PC-9 (cell line): ENCODE data around the gene IL11.

Source experiments
- EZH2 ChIP-seq: fragments of 200-600 bp; sonication (generic); IDR thresholded peaks from 2 replicates; pipeline ENCODE4 v1.8.0; 2017; ENCODE audit warnings: antibody characterized with exemption, low read depth
- TF ChIP-seq, protein P1 (sequence below): fragments of 200-600 bp; sonication (generic); conservative IDR thresholded peaks from 2 replicates; pipeline ENCODE4 v1.6.1; 2017; ENCODE audit warnings: mixed run types, antibody characterized with exemption, mild to moderate bottlenecking, moderate library complexity

DNA sequence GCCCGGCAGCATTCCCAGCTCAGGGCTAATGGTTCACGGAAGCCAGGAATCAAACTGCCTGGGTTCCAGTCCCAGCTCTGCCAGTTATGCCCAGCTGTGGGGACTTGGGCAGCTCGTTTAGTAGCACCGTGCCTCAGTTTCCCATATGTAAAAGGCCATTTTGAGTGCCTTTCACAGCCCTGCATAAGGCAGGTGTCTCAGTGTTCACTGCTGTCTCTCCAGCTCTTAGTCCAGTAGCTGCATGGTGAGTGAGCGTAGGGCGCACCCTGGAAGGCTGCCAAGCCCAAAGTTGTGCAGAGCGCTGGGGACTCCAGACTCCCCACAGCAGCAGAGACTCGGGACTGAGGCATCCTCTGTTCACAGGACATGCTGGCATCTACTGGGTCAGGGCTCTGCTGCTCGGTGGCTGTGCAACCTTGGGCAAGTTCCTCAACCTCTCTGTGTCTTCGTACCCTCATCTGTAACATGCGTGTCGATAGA lies 21.0 kb upstream of the IL11 start:
- TF ChIP-seq, protein P1, sequence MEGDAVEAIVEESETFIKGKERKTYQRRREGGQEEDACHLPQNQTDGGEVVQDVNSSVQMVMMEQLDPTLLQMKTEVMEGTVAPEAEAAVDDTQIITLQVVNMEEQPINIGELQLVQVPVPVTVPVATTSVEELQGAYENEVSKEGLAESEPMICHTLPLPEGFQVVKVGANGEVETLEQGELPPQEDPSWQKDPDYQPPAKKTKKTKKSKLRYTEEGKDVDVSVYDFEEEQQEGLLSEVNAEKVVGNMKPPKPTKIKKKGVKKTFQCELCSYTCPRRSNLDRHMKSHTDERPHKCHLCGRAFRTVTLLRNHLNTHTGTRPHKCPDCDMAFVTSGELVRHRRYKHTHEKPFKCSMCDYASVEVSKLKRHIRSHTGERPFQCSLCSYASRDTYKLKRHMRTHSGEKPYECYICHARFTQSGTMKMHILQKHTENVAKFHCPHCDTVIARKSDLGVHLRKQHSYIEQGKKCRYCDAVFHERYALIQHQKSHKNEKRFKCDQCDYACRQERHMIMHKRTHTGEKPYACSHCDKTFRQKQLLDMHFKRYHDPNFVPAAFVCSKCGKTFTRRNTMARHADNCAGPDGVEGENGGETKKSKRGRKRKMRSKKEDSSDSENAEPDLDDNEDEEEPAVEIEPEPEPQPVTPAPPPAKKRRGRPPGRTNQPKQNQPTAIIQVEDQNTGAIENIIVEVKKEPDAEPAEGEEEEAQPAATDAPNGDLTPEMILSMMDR: no peak
- TF ChIP-seq EZH2: no peak
